HepG2 (cell line): ENCODE results near the gene TPCN2. TPM values are rescaled to one million over a fixed set of nuclear protein-coding genes. Genes with fewer than 3 reads are reported as not detected.
A peak's percentile ranks its signal among the peaks of the same experiment; 100 is the strongest.

ENCODE experiments used
- AHR ChIP-seq: IDR thresholded peaks from 2 replicates; pipeline ENCODE4 v1.6.1; 2018; ENCODE audit warnings: missing genetic modification reagents, missing compliant biosample characterization
- CEBPG ChIP-seq: IDR thresholded peaks from 2 replicates; pipeline ENCODE4 v1.6.1; 2016
- HNRNPL ChIP-seq: fragments of 200-400 bp; formaldehyde crosslinking; IDR thresholded peaks from 2 replicates; pipeline ENCODE4 v1.6.1; 2017; ENCODE audit warnings: mild to moderate bottlenecking, low read depth, low read length
- KDM2A ChIP-seq: sonication (generic); formaldehyde crosslinking; IDR thresholded peaks from 2 replicates; pipeline ENCODE4 v1.4.0; 2020; ENCODE audit warnings: low read depth, missing genetic modification reagents, borderline replicate concordance
- MAFF ChIP-seq: IDR thresholded peaks from 2 replicates; pipeline ENCODE4 v1.6.1; 2011; ENCODE audit warnings: low read depth, low read length, improper control_type of control experiment
- RAD21 ChIP-seq: fragments of 450-650 bp; formaldehyde crosslinking; IDR thresholded peaks from 2 replicates; pipeline ENCODE4 v1.5.0; 2020; ENCODE audit warnings: mild to moderate bottlenecking
- SAP130 ChIP-seq: IDR thresholded peaks from 2 replicates; pipeline ENCODE4 v1.6.1; 2016; ENCODE audit warnings: low read depth
- STAG1 ChIP-seq: sonication (generic); formaldehyde crosslinking; IDR thresholded peaks from 2 replicates; pipeline ENCODE4 v1.4.0; 2020; ENCODE audit warnings: missing genetic modification reagents
- TCF7 ChIP-seq: sonication (generic); IDR thresholded peaks from 2 replicates; pipeline ENCODE4 v1.6.1; 2016; ENCODE audit warnings: antibody characterized with exemption, low read depth
- TEAD3 ChIP-seq: optimal IDR thresholded peaks from 2 replicates; pipeline ENCODE3; 2016; ENCODE audit warnings: borderline replicate concordance
- ZNF331 ChIP-seq: sonication (generic); formaldehyde crosslinking; IDR thresholded peaks from 2 replicates; pipeline ENCODE4 v1.4.0; 2020; ENCODE audit warnings: missing genetic modification reagents
- ZNF407 ChIP-seq: sonication (generic); formaldehyde crosslinking; IDR thresholded peaks from one replicate; pipeline ENCODE4 v1.5.1; 2020; ENCODE audit warnings: mild to moderate bottlenecking, missing genetic modification reagents; ENCODE audit errors: not compliant biosample characterization
- ZNF782 ChIP-seq: sonication (generic); formaldehyde crosslinking; IDR thresholded peaks from 2 replicates; pipeline ENCODE4 v1.4.0; 2020; ENCODE audit warnings: missing genetic modification reagents, mild to moderate bottlenecking, borderline replicate concordance
- polyA plus RNA-seq, 8 experiments: library from polyadenylated mRNA; depleted of rRNA in 3 of 8; stranded (reverse) in 7 of 8; unstranded in 1 of 8; fragments of >200 nt; fragmentation: Illumina TruSeq in 4 of 8; extraction: Trizol in 4 of 8; gene quantifications; 2 replicates each; pipeline versions ENCODE4 v1.2.1 to v1.2.3, GENCODE V29; 2011 to 2016; ENCODE audit warnings: low read depth in 4 of 8, missing spikeins in 1 of 8, mixed read lengths in 1 of 8; ENCODE audit not compliant: insufficient read depth in 1 of 8
- total RNA-seq, 5 experiments: library from RNA; depleted of rRNA; stranded (reverse); fragments of >200 nt; fragmentation: Illumina TruSeq; extraction: Trizol; gene quantifications; 2 replicates each; pipeline ENCODE4 v1.2.3, GENCODE V29; 2016; ENCODE audit warnings: low read depth in 1 of 5
- TF ChIP-seq, protein P1 (sequence below): sonication (generic); formaldehyde crosslinking; IDR thresholded peaks from 2 replicates; pipeline ENCODE4 v1.5.0; 2020; ENCODE audit warnings: mild to moderate bottlenecking, missing genetic modification reagents, moderate library complexity
- TF ChIP-seq, protein P2 (sequence below): IDR thresholded peaks from 2 replicates; pipeline ENCODE4 v1.4.0; 2020; ENCODE audit warnings: mild to moderate bottlenecking, missing genetic modification reagents

Gene TPCN2
- total and polyA plus RNA-seq, 2 of the 13 experiments (the other 11 are each of a cell fraction or from before 2014, with no cell fraction given): 5.6 to 5.9 TPM

- TF ChIP-seq AHR (0 out of 2 replicates have a peak, but pooled peaks have one; percentile 24), TEAD3 (peak; percentile 60), ZNF331 (peak; percentile 20; the same call in 1 of the 2 replicates), STAG1 (CRISPR knock-in tag) (peak; percentile 64), TCF7 (no peak), MAFF (peak; percentile 43; the same call in 1 of the 2 replicates), HNRNPL (peak; percentile 97), SAP130 (CRISPR knock-in tag) (peak; percentile 52; the same call in 1 of the 2 replicates), RAD21 (CRISPR knock-in tag) (peak; percentile 52; the same call in 1 of the 2 replicates), ZNF407 (no peak), ZNF782 (CRISPR knock-in tag) (0 out of 2 replicates have a peak, but pooled peaks have one; percentile 55), CEBPG (CRISPR knock-in tag) (0 out of 2 replicates have a peak, but pooled peaks have one; percentile 16), KDM2A (CRISPR knock-in tag) (peak; percentile 36; the same call in 1 of the 2 replicates)
- TF ChIP-seq, protein P1, sequence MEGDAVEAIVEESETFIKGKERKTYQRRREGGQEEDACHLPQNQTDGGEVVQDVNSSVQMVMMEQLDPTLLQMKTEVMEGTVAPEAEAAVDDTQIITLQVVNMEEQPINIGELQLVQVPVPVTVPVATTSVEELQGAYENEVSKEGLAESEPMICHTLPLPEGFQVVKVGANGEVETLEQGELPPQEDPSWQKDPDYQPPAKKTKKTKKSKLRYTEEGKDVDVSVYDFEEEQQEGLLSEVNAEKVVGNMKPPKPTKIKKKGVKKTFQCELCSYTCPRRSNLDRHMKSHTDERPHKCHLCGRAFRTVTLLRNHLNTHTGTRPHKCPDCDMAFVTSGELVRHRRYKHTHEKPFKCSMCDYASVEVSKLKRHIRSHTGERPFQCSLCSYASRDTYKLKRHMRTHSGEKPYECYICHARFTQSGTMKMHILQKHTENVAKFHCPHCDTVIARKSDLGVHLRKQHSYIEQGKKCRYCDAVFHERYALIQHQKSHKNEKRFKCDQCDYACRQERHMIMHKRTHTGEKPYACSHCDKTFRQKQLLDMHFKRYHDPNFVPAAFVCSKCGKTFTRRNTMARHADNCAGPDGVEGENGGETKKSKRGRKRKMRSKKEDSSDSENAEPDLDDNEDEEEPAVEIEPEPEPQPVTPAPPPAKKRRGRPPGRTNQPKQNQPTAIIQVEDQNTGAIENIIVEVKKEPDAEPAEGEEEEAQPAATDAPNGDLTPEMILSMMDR (CRISPR knock-in tag): peak; percentile 85
- TF ChIP-seq, protein P2, sequence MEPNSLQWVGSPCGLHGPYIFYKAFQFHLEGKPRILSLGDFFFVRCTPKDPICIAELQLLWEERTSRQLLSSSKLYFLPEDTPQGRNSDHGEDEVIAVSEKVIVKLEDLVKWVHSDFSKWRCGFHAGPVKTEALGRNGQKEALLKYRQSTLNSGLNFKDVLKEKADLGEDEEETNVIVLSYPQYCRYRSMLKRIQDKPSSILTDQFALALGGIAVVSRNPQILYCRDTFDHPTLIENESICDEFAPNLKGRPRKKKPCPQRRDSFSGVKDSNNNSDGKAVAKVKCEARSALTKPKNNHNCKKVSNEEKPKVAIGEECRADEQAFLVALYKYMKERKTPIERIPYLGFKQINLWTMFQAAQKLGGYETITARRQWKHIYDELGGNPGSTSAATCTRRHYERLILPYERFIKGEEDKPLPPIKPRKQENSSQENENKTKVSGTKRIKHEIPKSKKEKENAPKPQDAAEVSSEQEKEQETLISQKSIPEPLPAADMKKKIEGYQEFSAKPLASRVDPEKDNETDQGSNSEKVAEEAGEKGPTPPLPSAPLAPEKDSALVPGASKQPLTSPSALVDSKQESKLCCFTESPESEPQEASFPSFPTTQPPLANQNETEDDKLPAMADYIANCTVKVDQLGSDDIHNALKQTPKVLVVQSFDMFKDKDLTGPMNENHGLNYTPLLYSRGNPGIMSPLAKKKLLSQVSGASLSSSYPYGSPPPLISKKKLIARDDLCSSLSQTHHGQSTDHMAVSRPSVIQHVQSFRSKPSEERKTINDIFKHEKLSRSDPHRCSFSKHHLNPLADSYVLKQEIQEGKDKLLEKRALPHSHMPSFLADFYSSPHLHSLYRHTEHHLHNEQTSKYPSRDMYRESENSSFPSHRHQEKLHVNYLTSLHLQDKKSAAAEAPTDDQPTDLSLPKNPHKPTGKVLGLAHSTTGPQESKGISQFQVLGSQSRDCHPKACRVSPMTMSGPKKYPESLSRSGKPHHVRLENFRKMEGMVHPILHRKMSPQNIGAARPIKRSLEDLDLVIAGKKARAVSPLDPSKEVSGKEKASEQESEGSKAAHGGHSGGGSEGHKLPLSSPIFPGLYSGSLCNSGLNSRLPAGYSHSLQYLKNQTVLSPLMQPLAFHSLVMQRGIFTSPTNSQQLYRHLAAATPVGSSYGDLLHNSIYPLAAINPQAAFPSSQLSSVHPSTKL (CRISPR knock-in tag): peak; percentile 23; the same call in 1 of the 2 replicates
These were observed 4.4 kb upstream of the TPCN2 start (continued) for GRCh38 chr11:69044111-69045013.
